HEK293 (cell line): ENCODE data around the gene RPN2.

Experiments used
- CTCF ChIA-PET: fragments of 350-600 bp; formaldehyde crosslinking; extraction: SDS; loops from one replicate; lab custom pipeline; 2021; ENCODE audit warnings: antibody characterized with exemption; lab: Yijun Ruan, JAX
- POLR2A ChIA-PET: fragments of 300-600 bp; formaldehyde crosslinking; extraction: SDS; loops from one replicate; lab custom pipeline; 2020; ENCODE audit warnings: antibody characterized with exemption, inconsistent platforms; lab: Yijun Ruan, JAX
- H3K27ac ChIP-seq: fragments of 200-500 bp; sonication (Bioruptor generic); 2 replicates; pipeline ENCODE4 v1.5.1; 2014; ENCODE audit warnings: low read depth, low read length, control low read depth, inconsistent platforms; ENCODE audit errors: extremely low read depth
- H3K36me3 ChIP-seq, 2 experiments: fragments of 200-500 bp in 1 of 2; sonication (Bioruptor generic) in 1 of 2; 1 replicate in 1 of 2; 2 replicates in 1 of 2; pipeline ENCODE4 v1.5.1; 2014 to 2017; ENCODE audit warnings: inconsistent platforms in 2 of 2, low read length in 2 of 2; ENCODE audit not compliant: control insufficient read depth in 2 of 2, insufficient read depth in 1 of 2
- H3K4me1 ChIP-seq: fragments of 200-500 bp; sonication (Bioruptor generic); 2 replicates; pipeline ENCODE4 v1.5.1; 2014; ENCODE audit warnings: mild to moderate bottlenecking, low read length, inconsistent platforms; ENCODE audit not compliant: control insufficient read depth, insufficient read depth
- H3K4me3 ChIP-seq: 2 replicates; pipeline ENCODE4 v1.5.1; 2011; ENCODE audit warnings: low read depth, mild to moderate bottlenecking, control low read depth, low read length, moderate library complexity
- H3K9me3 ChIP-seq: fragments of 200-500 bp; sonication (Bioruptor generic); 2 replicates; pipeline ENCODE4 v1.5.1; 2014; ENCODE audit warnings: low read depth, low read length, inconsistent platforms; ENCODE audit not compliant: control insufficient read depth, insufficient read depth
- WT1 ChIP-seq: fragments of 450-650 bp; formaldehyde crosslinking; IDR thresholded peaks from 2 replicates; pipeline ENCODE4 v1.5.1; 2016; ENCODE audit warnings: missing biosample characterization, missing genetic modification characterization
- ZNF10 ChIP-seq: fragments of 450-650 bp; formaldehyde crosslinking; IDR thresholded peaks from 2 replicates; pipeline ENCODE4 v1.5.1; 2017; ENCODE audit warnings: missing biosample characterization, missing genetic modification characterization
- ZNF184 ChIP-seq: fragments of 450-650 bp; IDR thresholded peaks from 2 replicates; pipeline ENCODE4 v1.5.1; 2018; ENCODE audit warnings: missing biosample characterization, mild to moderate bottlenecking, missing genetic modification characterization
- ZNF211 ChIP-seq: fragments of 450-650 bp; formaldehyde crosslinking; IDR thresholded peaks from 2 replicates; pipeline ENCODE4 v1.5.1; 2016; ENCODE audit warnings: low read depth, missing biosample characterization, missing genetic modification characterization
- ZNF266 ChIP-seq: fragments of 450-650 bp; formaldehyde crosslinking; IDR thresholded peaks from 2 replicates; pipeline ENCODE4 v1.5.1; 2016; ENCODE audit warnings: missing biosample characterization, missing genetic modification characterization, low read depth
- ZNF274 ChIP-seq, 2 experiments: fragments of 200-500 bp in 1 of 2; fragments of 450-650 bp in 1 of 2; sonication (Bioruptor generic) in 1 of 2; formaldehyde crosslinking in 1 of 2; IDR thresholded peaks; 2 replicates each; pipeline versions ENCODE4 v1.5.1 to v1.6.1; 2014 to 2016; ENCODE audit warnings: borderline replicate concordance in 1 of 2, inconsistent platforms in 1 of 2, low read length in 1 of 2, missing biosample characterization in 1 of 2, missing genetic modification characterization in 1 of 2
- ZNF555 ChIP-seq: fragments of 450-650 bp; formaldehyde crosslinking; conservative IDR thresholded peaks from 2 replicates; pipeline ENCODE4 v1.5.1; 2017; ENCODE audit warnings: missing biosample characterization, mild to moderate bottlenecking, missing genetic modification characterization, inconsistent platforms
- ZNF76 ChIP-seq: fragments of 450-650 bp; formaldehyde crosslinking; IDR thresholded peaks from 2 replicates; pipeline ENCODE4; 2016; ENCODE audit warnings: low read depth, missing biosample characterization, missing genetic modification characterization, borderline replicate concordance
- ZNF792 ChIP-seq: fragments of 450-650 bp; formaldehyde crosslinking; IDR thresholded peaks from 2 replicates; pipeline ENCODE4 v1.5.1; 2016; ENCODE audit warnings: missing biosample characterization, missing genetic modification characterization
- TF ChIP-seq, protein P1 (sequence below): fragments of 450-650 bp; formaldehyde crosslinking; IDR thresholded peaks from 2 replicates; pipeline ENCODE4 v1.5.1; 2016; ENCODE audit warnings: missing biosample characterization, missing genetic modification characterization
- TF ChIP-seq, protein P2 (sequence below): fragments of 450-650 bp; formaldehyde crosslinking; IDR thresholded peaks from 2 replicates; pipeline ENCODE4 v1.5.1; 2016; ENCODE audit warnings: missing biosample characterization, missing genetic modification characterization
- TF ChIP-seq, protein P3 (sequence below): fragments of 450-650 bp; formaldehyde crosslinking; IDR thresholded peaks from 2 replicates; pipeline ENCODE4 v1.5.1; 2016; ENCODE audit warnings: missing biosample characterization, missing genetic modification characterization
- TF ChIP-seq, protein P4 (sequence below): IDR thresholded peaks from 2 replicates; pipeline ENCODE4 v1.6.1; 2011; ENCODE audit warnings: mild to moderate bottlenecking, low read depth, low read length, borderline replicate concordance
- TF ChIP-seq, protein P5 (sequence below): fragments of 450-650 bp; formaldehyde crosslinking; IDR thresholded peaks from 2 replicates; pipeline ENCODE4 v1.5.1; 2017; ENCODE audit warnings: missing biosample characterization, missing genetic modification characterization
- TF ChIP-seq, protein P6 (sequence below): fragments of 450-650 bp; formaldehyde crosslinking; IDR thresholded peaks from 2 replicates; pipeline ENCODE4 v1.5.1; 2016; ENCODE audit warnings: missing biosample characterization, missing genetic modification characterization, borderline replicate concordance

RPN2 gene

DNA sequence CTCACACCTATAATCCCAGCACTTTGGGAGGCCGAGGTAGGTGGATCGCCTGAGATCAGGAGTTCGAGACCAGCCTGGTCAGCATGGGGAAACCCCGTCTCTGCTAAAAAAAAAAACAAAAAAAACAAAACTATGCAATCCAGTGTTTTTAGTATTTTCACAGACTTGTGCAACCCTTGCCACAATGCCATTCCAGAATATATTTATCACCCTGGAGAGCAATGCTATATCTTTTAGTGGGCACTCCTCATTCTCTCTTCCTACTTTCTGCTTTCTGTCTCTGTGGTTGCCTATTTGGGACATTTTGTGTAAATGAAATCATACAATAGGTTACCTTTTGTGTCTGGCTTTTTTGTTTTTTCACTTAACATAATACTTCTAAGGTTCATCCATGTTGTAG lies 39.3 kb downstream of the RPN2 start:
- no peak for TF ChIP-seq ZNF266 (tag by site-specific recombination)
- TF ChIP-seq, protein P1, sequence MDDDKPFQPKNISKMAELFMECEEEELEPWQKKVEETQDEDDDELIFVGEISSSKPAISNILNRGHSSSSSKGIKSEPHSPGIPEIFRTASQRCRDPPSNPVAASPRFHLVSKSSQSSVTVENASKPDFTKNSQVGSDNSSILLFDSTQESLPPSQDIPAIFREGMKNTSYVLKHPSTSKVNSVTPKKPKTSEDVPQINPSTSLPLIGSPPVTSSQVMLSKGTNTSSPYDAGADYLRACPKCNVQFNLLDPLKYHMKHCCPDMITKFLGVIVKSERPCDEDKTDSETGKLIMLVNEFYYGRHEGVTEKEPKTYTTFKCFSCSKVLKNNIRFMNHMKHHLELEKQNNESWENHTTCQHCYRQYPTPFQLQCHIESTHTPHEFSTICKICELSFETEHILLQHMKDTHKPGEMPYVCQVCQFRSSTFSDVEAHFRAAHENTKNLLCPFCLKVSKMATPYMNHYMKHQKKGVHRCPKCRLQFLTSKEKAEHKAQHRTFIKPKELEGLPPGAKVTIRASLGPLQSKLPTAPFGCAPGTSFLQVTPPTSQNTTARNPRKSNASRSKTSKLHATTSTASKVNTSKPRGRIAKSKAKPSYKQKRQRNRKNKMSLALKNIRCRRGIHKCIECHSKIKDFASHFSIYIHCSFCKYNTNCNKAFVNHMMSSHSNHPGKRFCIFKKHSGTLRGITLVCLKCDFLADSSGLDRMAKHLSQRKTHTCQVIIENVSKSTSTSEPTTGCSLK: no peak
- TF ChIP-seq ZNF10 (tag by site-specific recombination): no peak
- TF ChIP-seq ZNF792 (tag by site-specific recombination): no peak
- TF ChIP-seq, protein P2, sequence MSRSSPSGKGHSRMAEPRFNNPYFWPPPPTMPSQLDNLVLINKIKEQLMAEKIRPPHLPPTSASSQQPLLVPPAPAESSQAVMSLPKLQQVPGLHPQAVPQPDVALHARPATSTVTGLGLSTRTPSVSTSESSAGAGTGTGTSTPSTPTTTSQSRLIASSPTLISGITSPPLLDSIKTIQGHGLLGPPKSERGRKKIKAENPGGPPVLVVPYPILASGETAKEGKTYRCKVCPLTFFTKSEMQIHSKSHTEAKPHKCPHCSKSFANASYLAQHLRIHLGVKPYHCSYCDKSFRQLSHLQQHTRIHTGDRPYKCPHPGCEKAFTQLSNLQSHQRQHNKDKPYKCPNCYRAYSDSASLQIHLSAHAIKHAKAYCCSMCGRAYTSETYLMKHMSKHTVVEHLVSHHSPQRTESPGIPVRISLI (tag by site-specific recombination): no peak
- TF ChIP-seq ZNF211: no peak
- TF ChIP-seq, protein P3, sequence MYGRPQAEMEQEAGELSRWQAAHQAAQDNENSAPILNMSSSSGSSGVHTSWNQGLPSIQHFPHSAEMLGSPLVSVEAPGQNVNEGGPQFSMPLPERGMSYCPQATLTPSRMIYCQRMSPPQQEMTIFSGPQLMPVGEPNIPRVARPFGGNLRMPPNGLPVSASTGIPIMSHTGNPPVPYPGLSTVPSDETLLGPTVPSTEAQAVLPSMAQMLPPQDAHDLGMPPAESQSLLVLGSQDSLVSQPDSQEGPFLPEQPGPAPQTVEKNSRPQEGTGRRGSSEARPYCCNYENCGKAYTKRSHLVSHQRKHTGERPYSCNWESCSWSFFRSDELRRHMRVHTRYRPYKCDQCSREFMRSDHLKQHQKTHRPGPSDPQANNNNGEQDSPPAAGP: no peak
- TF ChIP-seq ZNF274 (IDR thresholded peaks at IDR 0.05; ENCODE audit: low read length): no peak
- no peak for TF ChIP-seq ZNF274 (tag by site-specific recombination; IDR thresholded peaks at IDR 0.05; ENCODE audit: borderline replicate concordance)
- TF ChIP-seq WT1 (tag by site-specific recombination): no peak
- TF ChIP-seq, protein P4, sequence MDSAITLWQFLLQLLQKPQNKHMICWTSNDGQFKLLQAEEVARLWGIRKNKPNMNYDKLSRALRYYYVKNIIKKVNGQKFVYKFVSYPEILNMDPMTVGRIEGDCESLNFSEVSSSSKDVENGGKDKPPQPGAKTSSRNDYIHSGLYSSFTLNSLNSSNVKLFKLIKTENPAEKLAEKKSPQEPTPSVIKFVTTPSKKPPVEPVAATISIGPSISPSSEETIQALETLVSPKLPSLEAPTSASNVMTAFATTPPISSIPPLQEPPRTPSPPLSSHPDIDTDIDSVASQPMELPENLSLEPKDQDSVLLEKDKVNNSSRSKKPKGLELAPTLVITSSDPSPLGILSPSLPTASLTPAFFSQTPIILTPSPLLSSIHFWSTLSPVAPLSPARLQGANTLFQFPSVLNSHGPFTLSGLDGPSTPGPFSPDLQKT: no peak
- TF ChIP-seq, protein P5, sequence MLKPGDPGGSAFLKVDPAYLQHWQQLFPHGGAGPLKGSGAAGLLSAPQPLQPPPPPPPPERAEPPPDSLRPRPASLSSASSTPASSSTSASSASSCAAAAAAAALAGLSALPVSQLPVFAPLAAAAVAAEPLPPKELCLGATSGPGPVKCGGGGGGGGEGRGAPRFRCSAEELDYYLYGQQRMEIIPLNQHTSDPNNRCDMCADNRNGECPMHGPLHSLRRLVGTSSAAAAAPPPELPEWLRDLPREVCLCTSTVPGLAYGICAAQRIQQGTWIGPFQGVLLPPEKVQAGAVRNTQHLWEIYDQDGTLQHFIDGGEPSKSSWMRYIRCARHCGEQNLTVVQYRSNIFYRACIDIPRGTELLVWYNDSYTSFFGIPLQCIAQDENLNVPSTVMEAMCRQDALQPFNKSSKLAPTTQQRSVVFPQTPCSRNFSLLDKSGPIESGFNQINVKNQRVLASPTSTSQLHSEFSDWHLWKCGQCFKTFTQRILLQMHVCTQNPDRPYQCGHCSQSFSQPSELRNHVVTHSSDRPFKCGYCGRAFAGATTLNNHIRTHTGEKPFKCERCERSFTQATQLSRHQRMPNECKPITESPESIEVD (tag by site-specific recombination): no peak
- Histone ChIP-seq H3K27ac (no peak overlapping the region), H3K4me3 (no peak overlapping the region), H3K4me1 (no peaks in the 10 kb centered on the region), H3K36me3 (peaks cover 33 to 82% of the 10 kb centered on the region in 2 experiments), H3K9me3 (no peaks in the 10 kb centered on the region)
- POLR2A ChIA-PET: no interaction called here
- CTCF ChIA-PET: no interaction called here

DNA sequence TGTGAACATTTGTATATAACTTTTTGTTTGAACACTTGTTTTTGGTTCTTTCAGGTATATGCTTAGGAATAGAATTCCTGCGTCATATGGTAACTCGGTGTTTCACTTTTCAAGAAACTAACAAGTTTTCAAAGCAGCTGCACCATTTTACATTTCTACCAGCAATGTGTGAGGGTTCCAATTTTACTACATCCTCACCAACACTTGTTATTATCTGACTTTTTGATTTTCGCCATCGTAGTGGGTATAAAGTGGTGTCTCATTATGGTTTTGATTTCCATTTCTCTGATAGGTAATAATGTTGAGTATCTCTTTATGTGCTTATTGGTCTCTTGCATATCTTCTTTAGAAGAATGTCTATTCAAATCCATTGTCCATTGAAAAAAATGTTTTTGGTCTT lies 39.8 kb downstream of the RPN2 start:
- H3K27ac ChIP-seq: no peak overlapping the region
- TF ChIP-seq ZNF184 (peak; percentile 97), ZNF76 (tag by site-specific recombination) (no peak), ZNF555 (tag by site-specific recombination) (no peak)
- TF ChIP-seq, protein P6, sequence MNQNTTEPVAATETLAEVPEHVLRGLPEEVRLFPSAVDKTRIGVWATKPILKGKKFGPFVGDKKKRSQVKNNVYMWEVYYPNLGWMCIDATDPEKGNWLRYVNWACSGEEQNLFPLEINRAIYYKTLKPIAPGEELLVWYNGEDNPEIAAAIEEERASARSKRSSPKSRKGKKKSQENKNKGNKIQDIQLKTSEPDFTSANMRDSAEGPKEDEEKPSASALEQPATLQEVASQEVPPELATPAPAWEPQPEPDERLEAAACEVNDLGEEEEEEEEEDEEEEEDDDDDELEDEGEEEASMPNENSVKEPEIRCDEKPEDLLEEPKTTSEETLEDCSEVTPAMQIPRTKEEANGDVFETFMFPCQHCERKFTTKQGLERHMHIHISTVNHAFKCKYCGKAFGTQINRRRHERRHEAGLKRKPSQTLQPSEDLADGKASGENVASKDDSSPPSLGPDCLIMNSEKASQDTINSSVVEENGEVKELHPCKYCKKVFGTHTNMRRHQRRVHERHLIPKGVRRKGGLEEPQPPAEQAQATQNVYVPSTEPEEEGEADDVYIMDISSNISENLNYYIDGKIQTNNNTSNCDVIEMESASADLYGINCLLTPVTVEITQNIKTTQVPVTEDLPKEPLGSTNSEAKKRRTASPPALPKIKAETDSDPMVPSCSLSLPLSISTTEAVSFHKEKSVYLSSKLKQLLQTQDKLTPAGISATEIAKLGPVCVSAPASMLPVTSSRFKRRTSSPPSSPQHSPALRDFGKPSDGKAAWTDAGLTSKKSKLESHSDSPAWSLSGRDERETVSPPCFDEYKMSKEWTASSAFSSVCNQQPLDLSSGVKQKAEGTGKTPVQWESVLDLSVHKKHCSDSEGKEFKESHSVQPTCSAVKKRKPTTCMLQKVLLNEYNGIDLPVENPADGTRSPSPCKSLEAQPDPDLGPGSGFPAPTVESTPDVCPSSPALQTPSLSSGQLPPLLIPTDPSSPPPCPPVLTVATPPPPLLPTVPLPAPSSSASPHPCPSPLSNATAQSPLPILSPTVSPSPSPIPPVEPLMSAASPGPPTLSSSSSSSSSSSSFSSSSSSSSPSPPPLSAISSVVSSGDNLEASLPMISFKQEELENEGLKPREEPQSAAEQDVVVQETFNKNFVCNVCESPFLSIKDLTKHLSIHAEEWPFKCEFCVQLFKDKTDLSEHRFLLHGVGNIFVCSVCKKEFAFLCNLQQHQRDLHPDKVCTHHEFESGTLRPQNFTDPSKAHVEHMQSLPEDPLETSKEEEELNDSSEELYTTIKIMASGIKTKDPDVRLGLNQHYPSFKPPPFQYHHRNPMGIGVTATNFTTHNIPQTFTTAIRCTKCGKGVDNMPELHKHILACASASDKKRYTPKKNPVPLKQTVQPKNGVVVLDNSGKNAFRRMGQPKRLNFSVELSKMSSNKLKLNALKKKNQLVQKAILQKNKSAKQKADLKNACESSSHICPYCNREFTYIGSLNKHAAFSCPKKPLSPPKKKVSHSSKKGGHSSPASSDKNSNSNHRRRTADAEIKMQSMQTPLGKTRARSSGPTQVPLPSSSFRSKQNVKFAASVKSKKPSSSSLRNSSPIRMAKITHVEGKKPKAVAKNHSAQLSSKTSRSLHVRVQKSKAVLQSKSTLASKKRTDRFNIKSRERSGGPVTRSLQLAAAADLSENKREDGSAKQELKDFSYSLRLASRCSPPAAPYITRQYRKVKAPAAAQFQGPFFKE: no peak
- TF ChIP-seq, protein P1: no peak
- TF ChIP-seq, all 188 proteins: peak for 1
- ChIA-PET POLR2A (no interaction called here), CTCF (no interaction called here)
- Histone ChIP-seq H3K4me3 (no peak overlapping the region), H3K9me3 (no peaks in the 10 kb centered on the region), H3K4me1 (no peaks in the 10 kb centered on the region), H3K36me3 (peaks cover 37 to 82% of the 10 kb centered on the region in 2 experiments)
